ENCODE data around the gene HIPK2.

DNA sequence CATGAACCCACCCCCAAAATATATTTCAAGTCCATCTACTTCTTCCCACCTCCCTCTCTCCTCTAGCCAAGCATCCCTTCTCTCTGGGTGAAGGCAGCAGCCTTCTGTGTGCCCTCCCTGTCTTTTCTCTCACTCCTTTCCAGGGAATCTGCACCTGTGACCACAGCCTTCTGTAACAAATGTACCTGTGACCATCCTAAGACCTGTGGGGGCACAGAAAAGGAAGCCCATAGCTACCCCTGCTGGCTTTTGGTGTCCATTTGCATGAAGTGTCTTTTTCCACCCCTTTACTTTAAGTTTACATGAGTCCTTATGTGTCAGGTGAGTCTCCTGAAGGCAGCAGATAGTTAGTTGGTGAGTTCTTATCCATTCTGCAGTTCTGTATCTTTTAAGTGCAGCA, 49.2 kb upstream of the HIPK2 start:
- TF ChIP-seq FOXA1 (IDR thresholded peaks at IDR 0.05) (no peak), LEF1 (IDR thresholded peaks at IDR 0.05; ENCODE audit: borderline replicate concordance) (no peak), SP1 (IDR thresholded peaks at IDR 0.05) (no peak), FOXM1 (IDR thresholded peaks at IDR 0.05; ENCODE audit: borderline replicate concordance) (no peak), ZNF384 (IDR thresholded peaks at IDR 0.05) (no peak), SUZ12 (IDR thresholded peaks at IDR 0.05) (no peak), NFRKB (IDR thresholded peaks at IDR 0.05) (no peak), FOXK2 (IDR thresholded peaks at IDR 0.05) (no peak), ELF4 (IDR thresholded peaks at IDR 0.05) (no peak)
- TF ChIP-seq, protein P1, sequence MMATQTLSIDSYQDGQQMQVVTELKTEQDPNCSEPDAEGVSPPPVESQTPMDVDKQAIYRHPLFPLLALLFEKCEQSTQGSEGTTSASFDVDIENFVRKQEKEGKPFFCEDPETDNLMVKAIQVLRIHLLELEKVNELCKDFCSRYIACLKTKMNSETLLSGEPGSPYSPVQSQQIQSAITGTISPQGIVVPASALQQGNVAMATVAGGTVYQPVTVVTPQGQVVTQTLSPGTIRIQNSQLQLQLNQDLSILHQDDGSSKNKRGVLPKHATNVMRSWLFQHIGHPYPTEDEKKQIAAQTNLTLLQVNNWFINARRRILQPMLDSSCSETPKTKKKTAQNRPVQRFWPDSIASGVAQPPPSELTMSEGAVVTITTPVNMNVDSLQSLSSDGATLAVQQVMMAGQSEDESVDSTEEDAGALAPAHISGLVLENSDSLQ (IDR thresholded peaks at IDR 0.05), result no peak

All from HEK293T (cell line).